Renal cortex interstitium (tissue), 11 donors: ENCODE data around the gene LRRC17. TPM values are rescaled to one million over a fixed set of nuclear protein-coding genes. Genes with fewer than 3 reads are reported as not detected.
"Not testable (repeated sequence)": the region's sequence is repeated elsewhere in the genome, so short reads cannot be mapped to it uniquely, and the experiment has no call there.

ENCODE experiments used
- DNase-seq, 11 donors: peaks; one replicate each; pipeline ENCODE4 v3.0.0-alpha.2; 2013; ENCODE audit warnings: low read depth in 9 of 11, low spot score in 4 of 11; ENCODE audit errors: extremely low read depth in 1 of 11
- polyA plus RNA-seq, 3 donors: library from polyadenylated mRNA; unstranded; fragments of 120-200 nt; gene quantifications; one replicate each; pipeline ENCODE4 v1.2.1, GENCODE V29; 2013; ENCODE audit not compliant: insufficient read length in 3 of 3

Gene LRRC17
- polyA plus RNA-seq, 3 donors, result 65.5 to 86.7 (median 82.3) TPM

GRCh38 chr7:102927312-102927933 lies 14.6 kb downstream of the LRRC17 start:
- DNase-seq, result no peak

GRCh38 chr7:102931757-102932156 lies 19.0 kb downstream of the LRRC17 start:
- no peak for DNase-seq

GRCh38 chr7:102933763-102934162 lies 21.0 kb downstream of the LRRC17 start:
- peak in 9 of 11 donors; percentile 66 to 88 (median 80) for DNase-seq

GRCh38 chr7:102934239-102934638 lies 21.4 kb downstream of the LRRC17 start:
- no peak for DNase-seq

GRCh38 chr7:102934701-102935100 lies 21.9 kb downstream of the LRRC17 start:
- no peak for DNase-seq

GRCh38 chr7:102935450-102936115 lies 22.8 kb downstream of the LRRC17 start:
- no peak for DNase-seq

GRCh38 chr7:102938679-102939078 lies 25.9 kb downstream of the LRRC17 start:
- no peak for DNase-seq

- DNase-seq, result no peak
Observed at GRCh38 chr7:102942181-102942866, 29.5 kb downstream of the LRRC17 start.

GRCh38 chr7:102942868-102943267 lies 30.1 kb downstream of the LRRC17 start:
- DNase-seq, result no peak

- DNase-seq, result no peak
Observed at GRCh38 chr7:102943423-102944169, 30.8 kb downstream of the LRRC17 start.

- no peak for DNase-seq
Observed at GRCh38 chr7:102944241-102944640, 31.4 kb downstream of the LRRC17 start.

GRCh38 chr7:102951839-102952238 lies 39.0 kb downstream of the LRRC17 start:
- no peak for DNase-seq

- no peak for DNase-seq
Observed at GRCh38 chr7:102953406-102953805, 40.6 kb downstream of the LRRC17 start.

- not testable (repeated sequence) for DNase-seq
Observed at GRCh38 chr7:102954359-102954758, 41.6 kb downstream of the LRRC17 start.

- DNase-seq, result not testable (repeated sequence)
Observed at GRCh38 chr7:102958004-102958403, 45.2 kb downstream of the LRRC17 start.

- not testable (repeated sequence) for DNase-seq
Observed at GRCh38 chr7:102961993-102962392, 49.2 kb downstream of the LRRC17 start.

- DNase-seq, result no peak
Observed at GRCh38 chr7:102966465-102966864, 53.7 kb downstream of the LRRC17 start.

GRCh38 chr7:102967798-102968197 lies 55.0 kb downstream of the LRRC17 start:
- no peak for DNase-seq

GRCh38 chr7:102973096-102973802 lies 60.4 kb downstream of the LRRC17 start:
- DNase-seq, result no peak
